Memory B cell (primary cell): Measurements from ENCODE around the gene CAMTA1.

ENCODE experiments used
- ATAC-seq: fragments of 150-1000 bp; cut with Tn5 transposase; 2 replicates; pipeline ENCODE4 v1.10.0; 2021; ENCODE audit warnings: low read depth, mild to moderate bottlenecking, moderate library complexity
- DNase-seq, 2 donors: peaks; one replicate each; pipeline ENCODE4 v3.0.0; 2022; ENCODE audit warnings: low spot score in 2 of 2
- H3K27ac Mint-ChIP-seq: one replicate; pipeline ENCODE4 v1.8.0; 2022; ENCODE audit warnings: mild to moderate bottlenecking, moderate library complexity, mixed read lengths
- H3K27me3 Mint-ChIP-seq: one replicate; pipeline ENCODE4 v1.8.0; 2022; ENCODE audit warnings: mixed read lengths
- H3K36me3 Mint-ChIP-seq: one replicate; pipeline ENCODE4 v1.8.0; 2022; ENCODE audit warnings: mild to moderate bottlenecking, mixed read lengths
- H3K4me1 Mint-ChIP-seq: one replicate; pipeline ENCODE4 v1.8.0; 2022; ENCODE audit warnings: mixed read lengths
- H3K4me3 Mint-ChIP-seq: one replicate; pipeline ENCODE4 v1.8.0; 2022; ENCODE audit warnings: mild to moderate bottlenecking, moderate library complexity, mixed read lengths
- H3K9me3 Mint-ChIP-seq: one replicate; pipeline ENCODE4 v1.8.0; 2022; ENCODE audit warnings: mixed read lengths

The CAMTA1 gene

DNA sequence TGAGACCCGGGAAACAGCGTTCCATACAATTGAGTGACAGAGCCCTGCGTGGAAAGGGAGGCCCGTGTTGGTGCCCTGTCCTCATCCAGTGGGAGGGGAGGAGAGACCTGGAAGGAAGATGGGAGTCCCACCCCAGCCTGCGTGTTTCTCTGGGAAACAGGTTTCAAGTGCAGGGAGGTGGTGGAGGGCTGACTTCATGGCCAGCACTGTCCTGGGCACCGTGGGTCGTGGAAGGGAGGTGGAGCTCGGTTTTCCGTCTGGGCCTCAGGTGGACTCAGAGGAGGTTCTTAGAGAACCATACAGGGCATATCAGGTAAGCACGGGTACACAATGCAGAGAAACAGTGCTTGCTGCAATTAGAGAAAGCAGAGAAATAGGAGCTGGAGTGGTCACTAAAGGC, 222.6 kb downstream of the CAMTA1 start:
- Mint-ChIP-seq H3K9me3 (no peaks in the 10 kb centered on the region), H3K4me3 (no peak overlapping the region), H3K27me3 (peaks cover 13% of the 10 kb centered on the region), H3K36me3 (no peaks in the 10 kb centered on the region), H3K4me1 (no peaks in the 10 kb centered on the region), H3K27ac (no peak overlapping the region)
- ATAC-seq = no peak
- DNase-seq = no peak

DNA sequence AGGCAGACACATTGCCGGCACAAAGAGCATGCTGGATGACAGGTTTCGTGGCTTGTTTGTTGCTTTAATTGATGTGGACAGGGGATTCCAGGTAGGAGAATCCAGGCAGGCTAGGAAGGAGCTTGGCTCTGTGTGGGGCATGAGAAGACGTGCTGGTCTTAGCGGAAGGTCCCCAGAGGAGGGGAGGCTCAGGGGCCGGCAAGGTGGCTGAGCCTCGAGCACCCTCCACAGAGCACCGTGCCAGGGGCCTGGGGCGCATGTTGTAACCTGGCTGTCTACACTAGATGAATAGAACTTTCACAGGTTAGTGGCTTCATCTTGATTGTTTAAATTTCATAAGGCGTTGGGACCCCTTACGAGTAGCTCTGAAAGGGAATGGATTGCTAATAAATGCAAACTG, 223.1 kb downstream of the CAMTA1 start:
- DNase-seq (no peak), ATAC-seq (no peak)
- no peak overlapping the region for H3K4me3 Mint-ChIP-seq
- H3K27ac Mint-ChIP-seq = no peak overlapping the region
- no peaks in the 10 kb centered on the region for H3K4me1 Mint-ChIP-seq
- H3K27me3 Mint-ChIP-seq = peaks cover 14% of the 10 kb centered on the region
- H3K36me3 Mint-ChIP-seq = no peaks in the 10 kb centered on the region
- no peaks in the 10 kb centered on the region for H3K9me3 Mint-ChIP-seq

DNA sequence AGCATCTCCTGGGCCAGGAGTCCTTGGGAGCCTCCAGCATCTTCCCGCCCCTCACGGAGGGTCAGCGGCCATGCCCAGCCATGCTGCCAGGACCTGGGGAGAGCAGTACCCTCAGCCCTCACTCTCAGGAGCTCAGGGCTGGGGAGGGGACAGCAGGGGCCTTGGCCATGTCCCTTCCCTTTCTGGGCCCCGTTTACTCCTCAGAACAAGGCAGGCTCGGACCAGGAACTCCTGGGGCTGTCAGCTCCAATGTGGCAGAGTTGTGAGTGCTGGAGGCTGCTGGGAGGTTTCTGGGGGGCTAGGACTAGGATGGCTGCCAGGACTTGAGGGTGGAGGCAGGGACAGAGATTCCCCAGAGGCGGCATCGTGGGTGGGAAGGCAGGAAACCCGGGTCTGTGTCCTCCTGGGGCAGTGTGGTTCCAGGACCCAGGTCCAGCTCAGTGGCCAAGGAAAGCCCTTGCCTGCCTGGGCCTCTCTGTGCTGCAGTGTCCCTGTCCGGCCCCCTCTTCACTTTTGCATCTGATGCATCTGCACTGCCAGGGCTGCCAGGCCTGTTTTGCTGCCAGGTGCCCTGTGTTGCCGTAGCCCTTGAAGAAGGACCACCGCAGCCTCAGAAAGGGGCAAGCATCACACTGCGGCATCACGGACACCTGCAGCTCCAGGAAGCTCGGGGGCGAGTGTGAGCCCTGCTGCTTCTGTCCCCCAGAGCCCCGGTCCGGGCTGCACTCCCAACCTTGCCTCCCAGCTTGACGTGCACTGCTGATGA, 223.9 kb downstream of the CAMTA1 start:
- no peaks in the 10 kb centered on the region for H3K36me3 Mint-ChIP-seq
- H3K9me3 Mint-ChIP-seq = no peaks in the 10 kb centered on the region
- H3K4me3 Mint-ChIP-seq = no peak overlapping the region
- peaks cover 17% of the 10 kb centered on the region for H3K27me3 Mint-ChIP-seq
- H3K27ac Mint-ChIP-seq = no peak overlapping the region
- DNase-seq (no peak), ATAC-seq (no peak)
- H3K4me1 Mint-ChIP-seq = no peaks in the 10 kb centered on the region

DNA sequence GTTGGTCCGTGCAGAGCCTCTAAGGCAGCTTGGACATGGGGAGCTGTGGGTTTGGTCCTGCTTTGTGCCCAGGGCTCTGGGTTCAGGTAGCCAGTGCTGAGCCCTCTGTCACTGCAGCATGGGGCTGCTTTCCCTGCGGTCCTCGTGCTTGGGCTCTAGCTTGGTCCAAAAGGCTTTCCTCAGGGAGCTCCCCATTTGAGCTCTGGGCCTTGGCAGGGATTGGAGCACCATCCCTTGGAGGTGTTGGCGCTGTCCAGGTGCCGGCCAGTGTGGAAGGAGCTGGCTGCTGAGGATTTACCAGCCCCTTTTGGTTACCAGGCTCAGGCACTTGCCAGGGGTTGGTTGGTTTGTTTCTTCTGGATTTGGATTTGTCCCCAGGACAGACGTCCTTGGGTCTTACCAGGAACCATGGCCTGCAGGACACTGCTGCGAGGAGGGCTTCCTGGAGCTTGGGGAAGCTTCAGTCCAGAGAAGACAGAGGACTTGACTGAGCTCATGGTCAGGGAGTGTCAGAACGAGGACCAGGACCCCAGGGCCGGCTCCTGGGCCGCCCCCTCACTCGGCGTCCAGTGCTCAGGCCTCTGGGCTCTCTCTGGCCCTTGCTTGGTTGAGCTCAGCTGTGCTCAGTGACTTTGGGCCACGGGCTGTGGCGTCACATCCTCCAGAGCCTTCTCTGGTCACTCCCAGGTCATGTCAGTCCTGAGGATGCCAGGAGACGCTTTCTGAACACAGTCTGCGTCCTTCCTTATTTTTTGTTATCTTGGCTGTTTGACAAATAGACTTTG, 224.7 kb downstream of the CAMTA1 start:
- ATAC-seq = no peak
- Mint-ChIP-seq H3K4me3 (no peak overlapping the region), H3K9me3 (no peaks in the 10 kb centered on the region), H3K4me1 (no peaks in the 10 kb centered on the region), H3K27ac (no peak overlapping the region), H3K36me3 (no peaks in the 10 kb centered on the region), H3K27me3 (peaks cover 17% of the 10 kb centered on the region)
- no peak for DNase-seq

DNA sequence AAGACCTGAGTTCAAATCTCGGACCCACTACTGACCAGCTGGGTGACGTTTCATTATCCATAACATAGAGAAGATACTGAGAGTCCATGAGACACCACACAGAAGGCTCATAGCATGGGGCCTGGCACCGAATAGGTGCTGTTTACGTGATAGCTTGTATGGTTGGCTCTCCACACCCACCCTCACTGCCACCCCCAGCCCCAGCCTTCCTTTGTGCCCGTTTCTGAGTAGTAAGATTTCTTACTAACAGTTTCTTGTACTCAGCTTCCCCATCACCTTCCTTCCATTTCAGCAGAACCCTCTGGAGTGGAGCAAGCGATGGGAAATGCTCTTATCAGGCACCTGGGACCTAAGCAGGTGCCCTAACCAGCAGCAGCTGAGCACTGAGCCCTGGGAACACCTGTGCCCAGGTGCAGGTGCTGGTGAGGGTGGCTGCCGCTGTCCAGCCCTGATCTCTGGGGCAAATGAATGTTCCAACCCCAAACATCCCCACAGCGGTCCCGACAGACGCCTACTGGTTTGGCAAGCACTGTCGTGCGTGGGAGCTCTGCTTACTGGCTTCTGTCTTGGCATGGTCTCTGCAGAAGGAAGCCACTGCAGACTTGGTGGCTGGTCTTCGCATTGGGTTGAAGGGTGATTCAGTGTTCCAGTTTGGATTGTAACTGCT, 225.4 kb downstream of the CAMTA1 start:
- ATAC-seq (no peak), DNase-seq (no peak)
- H3K4me3 Mint-ChIP-seq = no peak overlapping the region
- no peaks in the 10 kb centered on the region for H3K4me1 Mint-ChIP-seq
- H3K36me3 Mint-ChIP-seq = no peaks in the 10 kb centered on the region
- H3K9me3 Mint-ChIP-seq = no peaks in the 10 kb centered on the region
- H3K27ac Mint-ChIP-seq = no peak overlapping the region
- H3K27me3 Mint-ChIP-seq = peaks cover 20% of the 10 kb centered on the region

DNA sequence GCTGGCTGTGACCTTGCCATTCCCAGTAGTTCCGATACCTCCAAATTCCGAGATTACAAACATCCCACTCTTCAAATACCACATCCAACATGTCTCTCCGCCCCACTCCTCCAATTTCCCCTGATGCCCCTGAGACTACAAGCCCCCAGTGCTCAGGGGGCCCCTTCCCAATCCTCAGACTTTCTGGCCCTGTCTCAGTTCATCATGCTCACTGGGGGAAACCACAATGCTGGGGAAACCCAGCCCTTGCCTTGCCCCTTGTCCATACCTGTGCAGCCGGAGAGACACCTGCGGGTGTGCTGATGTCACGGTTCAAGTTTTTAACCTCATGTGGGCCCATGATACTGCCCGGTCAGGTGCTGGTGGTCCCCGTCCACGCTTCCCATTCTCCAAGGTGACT, 226.6 kb downstream of the CAMTA1 start:
- ATAC-seq (no peak), DNase-seq (no peak)
- Mint-ChIP-seq H3K27me3 (peaks cover 20% of the 10 kb centered on the region), H3K4me3 (no peak overlapping the region), H3K9me3 (no peaks in the 10 kb centered on the region), H3K27ac (no peak overlapping the region), H3K36me3 (no peaks in the 10 kb centered on the region), H3K4me1 (no peaks in the 10 kb centered on the region)

DNA sequence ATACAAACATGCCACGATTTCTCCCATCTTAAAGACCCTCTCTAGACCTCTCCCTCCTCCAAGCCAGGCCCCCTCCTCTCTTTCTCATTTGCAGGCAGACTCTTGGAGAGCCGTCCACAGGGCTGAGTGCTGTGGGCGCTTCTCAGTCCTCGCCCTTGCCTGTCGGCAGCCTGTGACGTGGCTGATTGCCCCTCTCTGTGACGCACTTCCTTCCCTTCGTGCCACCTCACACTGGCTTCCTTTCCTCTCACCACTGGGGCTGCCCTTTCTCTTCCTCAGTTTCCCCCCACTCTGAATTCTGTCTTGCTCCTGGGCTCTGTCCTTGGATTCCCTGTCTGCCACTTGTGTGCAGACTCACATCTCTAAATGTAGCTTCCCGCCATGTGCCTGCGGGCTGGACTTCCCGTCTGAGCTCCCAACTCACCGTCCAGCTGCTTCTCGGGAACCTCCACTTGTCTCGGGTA, 227.2 kb downstream of the CAMTA1 start:
- Mint-ChIP-seq H3K9me3 (no peaks in the 10 kb centered on the region), H3K4me1 (no peaks in the 10 kb centered on the region), H3K27ac (no peak overlapping the region), H3K4me3 (no peak overlapping the region), H3K27me3 (peaks cover 20% of the 10 kb centered on the region), H3K36me3 (no peaks in the 10 kb centered on the region)
- ATAC-seq (no peak), DNase-seq (no peak)

DNA sequence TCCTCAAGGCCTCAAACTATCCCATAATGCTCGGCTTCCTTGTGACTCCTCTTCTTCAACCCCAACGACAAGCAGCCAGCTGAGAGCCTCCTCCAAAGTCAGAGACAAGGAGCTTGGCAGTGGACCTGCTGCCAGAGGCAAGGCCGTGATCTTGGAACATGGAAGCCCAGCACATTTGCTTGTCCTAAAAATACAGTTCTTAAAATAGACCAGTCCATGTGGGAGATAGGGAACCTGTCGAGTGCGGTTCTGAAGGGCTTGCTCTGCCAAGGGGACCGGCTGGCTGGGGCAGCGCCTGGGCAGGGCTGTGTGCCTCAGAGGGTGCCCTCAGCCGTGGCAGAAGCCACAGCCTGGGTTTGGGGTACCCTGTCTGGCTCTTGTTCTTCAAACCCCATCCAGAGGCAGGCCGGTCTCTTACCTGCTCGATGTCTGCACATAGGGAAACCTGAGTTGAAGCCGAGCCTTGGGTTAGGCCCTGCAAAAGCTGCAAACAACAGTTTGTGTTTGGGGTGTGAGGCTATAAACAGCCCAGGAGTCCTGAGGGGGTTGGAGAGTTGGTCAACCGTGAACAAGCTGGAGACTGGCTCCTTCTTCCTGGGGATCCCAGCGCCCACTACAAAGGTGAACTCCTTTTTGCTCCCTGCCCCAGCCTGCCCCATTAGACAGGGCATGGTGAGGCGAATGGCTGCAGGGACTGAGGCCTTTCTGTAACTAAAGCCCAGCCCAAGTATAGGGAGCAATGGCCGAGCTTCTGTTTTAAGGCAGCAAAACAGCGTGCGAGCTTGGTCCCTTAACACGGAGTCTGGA, 228.8 kb downstream of the CAMTA1 start:
- ATAC-seq = no peak
- no peak for DNase-seq
- Mint-ChIP-seq H3K9me3 (no peaks in the 10 kb centered on the region), H3K27ac (no peak overlapping the region), H3K4me3 (no peak overlapping the region), H3K27me3 (peaks cover 20% of the 10 kb centered on the region), H3K36me3 (no peaks in the 10 kb centered on the region), H3K4me1 (no peaks in the 10 kb centered on the region)

DNA sequence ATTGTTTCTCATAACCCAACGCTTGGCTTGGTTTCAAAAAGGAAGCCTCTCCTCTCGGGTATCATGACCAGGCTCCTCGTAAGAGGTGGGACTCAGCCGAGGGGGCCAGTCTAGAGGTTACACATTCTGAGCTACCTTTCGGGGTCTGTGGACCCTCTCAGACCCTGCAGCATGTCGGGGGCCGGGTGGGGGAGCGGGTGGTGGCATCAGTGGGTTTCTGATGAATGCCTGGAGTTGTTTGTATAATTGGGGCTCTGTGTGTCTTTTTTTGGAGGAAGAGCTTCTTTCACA, 229.3 kb downstream of the CAMTA1 start:
- H3K27me3 Mint-ChIP-seq = peaks cover 22% of the 10 kb centered on the region
- H3K4me1 Mint-ChIP-seq = no peaks in the 10 kb centered on the region
- DNase-seq (no peak), ATAC-seq (no peak)
- no peak overlapping the region for H3K27ac Mint-ChIP-seq
- H3K9me3 Mint-ChIP-seq = no peaks in the 10 kb centered on the region
- H3K4me3 Mint-ChIP-seq = no peak overlapping the region
- no peaks in the 10 kb centered on the region for H3K36me3 Mint-ChIP-seq

DNA sequence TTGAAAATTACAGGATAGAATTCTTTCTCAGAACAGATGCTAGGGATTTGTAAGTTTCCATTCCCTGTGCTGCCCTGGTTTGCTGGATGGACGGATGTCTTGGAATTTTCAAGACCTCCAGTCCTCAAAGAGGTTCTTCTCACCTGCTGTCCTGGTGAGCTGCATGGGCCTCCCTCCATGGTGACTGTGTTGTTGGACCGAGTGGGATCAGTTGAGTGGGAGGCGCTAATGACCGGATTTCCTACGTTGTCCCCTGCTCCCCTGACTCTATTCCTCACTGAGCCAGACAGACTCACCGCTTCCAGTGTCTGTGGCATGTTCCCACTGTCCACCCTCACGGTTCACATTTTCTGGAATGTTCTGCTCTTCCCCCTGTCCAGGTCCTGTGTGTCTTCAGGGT, 229.8 kb downstream of the CAMTA1 start:
- no peak for ATAC-seq
- Mint-ChIP-seq H3K27me3 (peaks cover 22% of the 10 kb centered on the region), H3K27ac (no peak overlapping the region), H3K4me3 (no peak overlapping the region), H3K4me1 (no peaks in the 10 kb centered on the region), H3K36me3 (no peaks in the 10 kb centered on the region), H3K9me3 (no peaks in the 10 kb centered on the region)
- DNase-seq = no peak

DNA sequence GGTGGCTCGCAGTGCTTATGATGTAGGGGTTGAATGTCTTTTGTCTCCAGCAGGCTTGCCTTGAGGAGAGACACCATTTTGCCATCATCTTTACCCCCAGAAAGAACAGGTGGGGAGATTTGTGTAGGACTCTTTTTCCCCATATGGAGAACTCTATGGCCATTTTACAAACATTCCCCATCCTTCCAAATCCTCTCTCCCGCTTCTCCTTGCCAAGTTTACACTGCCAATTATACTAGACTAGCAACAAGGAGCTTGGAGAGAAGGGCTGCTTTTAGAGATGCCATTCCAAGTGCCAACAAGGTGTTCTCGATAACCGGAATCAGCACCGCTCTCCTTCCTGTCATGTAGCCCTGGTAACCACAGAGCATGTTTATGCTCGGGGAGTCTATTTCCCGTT, 233.1 kb downstream of the CAMTA1 start:
- Mint-ChIP-seq H3K4me1 (no peaks in the 10 kb centered on the region), H3K27ac (no peak overlapping the region), H3K4me3 (no peak overlapping the region), H3K27me3 (peaks cover 12% of the 10 kb centered on the region), H3K9me3 (no peaks in the 10 kb centered on the region), H3K36me3 (no peaks in the 10 kb centered on the region)
- DNase-seq (no peak), ATAC-seq (no peak)

DNA sequence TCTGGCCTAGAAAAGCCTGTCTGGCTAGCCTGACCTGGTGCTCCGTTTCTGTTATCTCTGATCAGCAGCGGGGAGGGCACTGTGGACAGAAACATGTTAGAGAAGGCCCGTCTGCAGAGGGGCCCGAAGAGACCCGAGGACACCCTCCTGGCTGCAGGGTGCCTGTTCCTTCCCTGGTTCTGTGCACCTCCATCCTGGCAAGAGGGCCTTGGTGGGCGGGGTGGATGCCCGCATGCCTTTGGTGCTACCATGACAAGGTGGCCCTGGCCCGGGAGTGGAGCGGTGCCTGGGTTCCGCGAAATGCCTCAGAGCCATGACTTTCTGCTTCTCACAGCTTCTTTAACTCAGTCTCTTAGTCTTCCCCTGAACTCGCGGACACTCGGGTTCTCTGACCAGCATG, 233.6 kb downstream of the CAMTA1 start:
- H3K36me3 Mint-ChIP-seq = no peaks in the 10 kb centered on the region
- H3K9me3 Mint-ChIP-seq = no peaks in the 10 kb centered on the region
- peaks cover 10% of the 10 kb centered on the region for H3K27me3 Mint-ChIP-seq
- no peak overlapping the region for H3K27ac Mint-ChIP-seq
- DNase-seq = no peak
- H3K4me1 Mint-ChIP-seq = no peaks in the 10 kb centered on the region
- no peak overlapping the region for H3K4me3 Mint-ChIP-seq
- ATAC-seq = no peak

DNA sequence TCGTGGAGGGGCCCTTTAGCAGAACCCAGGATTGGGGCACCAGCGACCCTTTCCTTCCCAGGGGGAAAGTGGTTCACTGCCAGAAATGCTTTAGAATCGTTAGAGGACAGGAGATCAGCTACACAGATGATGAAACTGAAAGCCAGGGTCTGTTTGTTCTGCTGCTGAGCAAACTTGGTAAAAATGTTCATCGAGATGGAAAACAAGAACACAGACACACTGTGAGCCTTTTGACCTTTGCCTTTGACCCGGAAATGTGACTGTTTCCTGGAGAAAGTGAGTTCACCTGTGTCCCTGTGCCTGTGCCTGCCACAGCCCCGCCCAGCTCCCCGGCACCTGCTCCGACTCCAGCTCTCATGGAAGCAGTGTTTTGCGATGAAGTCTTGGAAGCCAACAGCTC, 234.3 kb downstream of the CAMTA1 start:
- H3K4me3 Mint-ChIP-seq = no peak overlapping the region
- DNase-seq (no peak), ATAC-seq (no peak)
- H3K27ac Mint-ChIP-seq = no peak overlapping the region
- H3K4me1 Mint-ChIP-seq = no peaks in the 10 kb centered on the region
- no peaks in the 10 kb centered on the region for H3K36me3 Mint-ChIP-seq
- peaks cover 9% of the 10 kb centered on the region for H3K27me3 Mint-ChIP-seq
- H3K9me3 Mint-ChIP-seq = no peaks in the 10 kb centered on the region

DNA sequence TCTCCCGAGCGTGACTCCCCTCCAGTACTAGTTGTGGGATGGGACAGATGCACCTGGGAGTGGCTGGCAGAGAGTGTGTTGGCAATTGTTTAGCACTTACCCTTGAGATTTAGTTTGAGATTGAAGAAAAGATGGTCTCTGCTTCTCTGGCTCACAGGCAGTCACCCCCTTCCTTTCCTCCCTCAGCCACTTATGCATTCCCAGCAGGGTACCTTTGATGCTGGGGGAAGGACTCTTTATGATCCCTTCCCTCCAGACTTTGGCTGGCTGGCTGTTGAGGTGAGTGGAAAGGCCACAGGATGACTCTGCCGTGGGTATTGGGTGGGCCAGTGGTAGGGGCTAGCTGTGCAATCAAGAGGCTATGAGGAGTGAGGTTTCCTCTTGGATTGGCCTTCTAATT, 236.8 kb downstream of the CAMTA1 start:
- Mint-ChIP-seq H3K36me3 (no peaks in the 10 kb centered on the region), H3K4me3 (no peak overlapping the region), H3K27me3 (peaks cover 3% of the 10 kb centered on the region), H3K4me1 (no peaks in the 10 kb centered on the region), H3K27ac (no peak overlapping the region), H3K9me3 (no peaks in the 10 kb centered on the region)
- ATAC-seq (no peak), DNase-seq (no peak)
